ENCODE results near the gene PHACTR4. TPM values are rescaled to one million over a fixed set of nuclear protein-coding genes. Genes with fewer than 3 reads are reported as not detected.
"Not testable (repeated sequence)": the region's sequence is repeated elsewhere in the genome, so short reads cannot be mapped to it uniquely, and the experiment has no call there.

Gene PHACTR4
- total and polyA plus RNA-seq, 2 of the 4 experiments (the other 2 are of a cell fraction) = 7.5 to 15.0 TPM

DNA sequence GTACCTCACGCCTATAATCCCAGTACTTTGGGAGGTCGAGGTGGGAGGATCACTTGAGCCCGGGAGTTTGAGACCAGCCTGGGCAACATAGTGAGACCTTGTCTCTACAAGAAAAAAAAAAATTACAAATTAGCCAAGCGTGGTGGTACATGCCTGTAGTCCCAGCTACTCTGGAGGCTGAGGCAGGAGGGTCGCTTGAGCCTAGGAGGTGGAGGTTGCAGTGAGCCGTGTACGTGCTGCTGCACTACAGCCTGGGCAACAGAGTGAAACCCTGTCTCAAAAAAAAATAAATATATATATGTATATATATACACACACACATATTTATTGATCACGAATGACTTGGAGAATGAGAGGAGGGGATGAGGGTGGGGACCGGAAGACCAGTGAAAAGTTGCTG lies 153.0 kb downstream of the PHACTR4 start:
- H3K36me3 ChIP-seq (ENCODE audit: control insufficient read depth, insufficient read depth, low read length); H2BK20ac ChIP-seq (ENCODE audit: low read depth, low read length); ATAC-seq (ENCODE audit: low read depth); intact Hi-C loops (cut with micrococcal nuclease); H3K4me3 ChIP-seq (ENCODE audit: insufficient read depth, low read depth, low read length); CTCF ChIA-PET; H3K9me3 ChIP-seq (ENCODE audit: control insufficient read depth, insufficient read depth, low read length); H3K18ac ChIP-seq (ENCODE audit: low read depth, low read length); DNase-seq; H3K9ac ChIP-seq (ENCODE audit: low read depth, low read length); H3K27ac ChIP-seq (ENCODE audit: insufficient read depth, low read length); H4K5ac ChIP-seq (ENCODE audit: low read depth, low read length); H2AFZ ChIP-seq (replicated peaks; ENCODE audit: low read length, poor library complexity); H3K9me1 ChIP-seq (ENCODE audit: insufficient read depth, low read length); H3K4me1 ChIP-seq (ENCODE audit: control insufficient read depth, insufficient read depth, low read length); H3K27me3 ChIP-seq (ENCODE audit: control insufficient read depth, insufficient read depth, low read length); H3K14ac ChIP-seq (replicated peaks; ENCODE audit: low read depth, low read length); H3K4ac ChIP-seq (ENCODE audit: low read depth, low read length); BruUV-seq (replicated peaks); H2AK5ac ChIP-seq (ENCODE audit: low read depth, low read length); H2BK120ac ChIP-seq (ENCODE audit: low read depth, low read length); in situ Hi-C loops (cut with MboI; ENCODE audit: low sequenced_read_pairs); H4K91ac ChIP-seq (ENCODE audit: insufficient read depth, low read depth, low read length); H3K23ac ChIP-seq (ENCODE audit: low read depth, low read length); dilution Hi-C loops (cut with HindIII; ENCODE audit: low sequenced_read_pairs, unreplicated experiment); H3K4me2 ChIP-seq (ENCODE audit: low read depth, low read length); H2AK9ac ChIP-seq (replicated peaks; ENCODE audit: low read depth, low read length, poor library complexity); H2BK5ac ChIP-seq (ENCODE audit: low read depth, low read length, poor library complexity, severe bottlenecking); POLR2A ChIA-PET (ENCODE audit: unreplicated experiment); H3K56ac ChIP-seq (ENCODE audit: extremely low read depth, insufficient read depth, low read length); H4K8ac ChIP-seq (ENCODE audit: low read depth in 2 of 2, low read length in 2 of 2); H2BK15ac ChIP-seq (ENCODE audit: low read depth, low read length): not testable (repeated sequence)
- WGBS, 2 experiments (ENCODE audit: extremely low coverage in 2 of 2, insufficient read length in 1 of 2) = no CpG with 5 or more reads among the region's 9 CpGs
- Histone ChIP-seq H4K20me1 (ENCODE audit: insufficient read depth, low read length) (peaks cover 17% of the 10 kb centered on the region), H3K79me1 (ENCODE audit: low read depth in 1 of 2, low read length in 2 of 2) (peaks cover 34 to 79% of the 10 kb centered on the region in 2 experiments)

- H3K27me3 ChIP-seq (ENCODE audit: control insufficient read depth, insufficient read depth, low read length); H2AK5ac ChIP-seq (ENCODE audit: low read depth, low read length); H3K4ac ChIP-seq (ENCODE audit: low read depth, low read length); H4K91ac ChIP-seq (ENCODE audit: insufficient read depth, low read depth, low read length); dilution Hi-C loops (cut with HindIII; ENCODE audit: low sequenced_read_pairs, unreplicated experiment); H3K14ac ChIP-seq (replicated peaks; ENCODE audit: low read depth, low read length); H3K23ac ChIP-seq (ENCODE audit: low read depth, low read length); H2BK5ac ChIP-seq (ENCODE audit: low read depth, low read length, poor library complexity, severe bottlenecking); H3K18ac ChIP-seq (ENCODE audit: low read depth, low read length); DNase-seq; H4K5ac ChIP-seq (ENCODE audit: low read depth, low read length); BruUV-seq (replicated peaks); H3K4me2 ChIP-seq (ENCODE audit: low read depth, low read length); H3K4me3 ChIP-seq (ENCODE audit: insufficient read depth, low read depth, low read length); H3K9me3 ChIP-seq (ENCODE audit: control insufficient read depth, insufficient read depth, low read length); POLR2A ChIA-PET (ENCODE audit: unreplicated experiment); H3K36me3 ChIP-seq (ENCODE audit: control insufficient read depth, insufficient read depth, low read length); in situ Hi-C loops (cut with MboI; ENCODE audit: low sequenced_read_pairs); H2BK15ac ChIP-seq (ENCODE audit: low read depth, low read length); H2AK9ac ChIP-seq (replicated peaks; ENCODE audit: low read depth, low read length, poor library complexity); H4K20me1 ChIP-seq (ENCODE audit: insufficient read depth, low read length); H2BK120ac ChIP-seq (ENCODE audit: low read depth, low read length); H3K9ac ChIP-seq (ENCODE audit: low read depth, low read length); H3K9me1 ChIP-seq (ENCODE audit: insufficient read depth, low read length); H3K27ac ChIP-seq (ENCODE audit: insufficient read depth, low read length); CTCF ChIA-PET; H4K8ac ChIP-seq (ENCODE audit: low read depth in 2 of 2, low read length in 2 of 2); ATAC-seq (ENCODE audit: low read depth); H2BK20ac ChIP-seq (ENCODE audit: low read depth, low read length); H2AFZ ChIP-seq (replicated peaks; ENCODE audit: low read length, poor library complexity); intact Hi-C loops (cut with micrococcal nuclease); H3K4me1 ChIP-seq (ENCODE audit: control insufficient read depth, insufficient read depth, low read length); H3K56ac ChIP-seq (ENCODE audit: extremely low read depth, insufficient read depth, low read length): not testable (repeated sequence)
- H3K79me1 ChIP-seq (ENCODE audit: low read depth in 1 of 2, low read length in 2 of 2) = peaks cover 22 to 61% of the 10 kb centered on the region in 2 experiments
- WGBS, 2 experiments (ENCODE audit: extremely low coverage in 2 of 2, insufficient read length in 1 of 2) = no CpG with 5 or more reads among the region's 10 CpGs
These were observed 155.6 kb downstream of the PHACTR4 start for GRCh38 chr1:28525002-28525642.
